GM12878 (cell line): Measurements from ENCODE around the gene TCEA2. TPM values are rescaled to one million over a fixed set of nuclear protein-coding genes. Genes with fewer than 3 reads are reported as not detected.

Experiments used
- ATAC-seq: fragments of 200-7000 bp; cut with Tn5 transposase; 3 replicates; pipeline ENCODE4 v1.9.1; 2020; ENCODE audit warnings: mild to moderate bottlenecking, moderate library complexity
- BruUV-seq: library from RNA; stranded (reverse); fragments of 400-500 nt; replicated peaks from 2 replicates; lab custom pipeline; 2021; lab: Mats Ljungman, UMichigan
- CTCF ChIA-PET: fragments of 300-600 bp; sonication (Branson Sonifier 250); formaldehyde crosslinking; extraction: SDS; loops from one replicate; lab custom pipeline; 2021; ENCODE audit warnings: inconsistent platforms; lab: Yijun Ruan, JAX
- POLR2A ChIA-PET: fragments of 350-600 bp; formaldehyde crosslinking; extraction: SDS; loops from one replicate; lab custom pipeline; 2021; ENCODE audit warnings: inconsistent platforms; lab: Charles Lee
- RAD21 ChIA-PET: fragments of 300-600 bp; sonication (Branson Sonifier 250); formaldehyde crosslinking; loops from one replicate; lab custom pipeline; 2023; ENCODE audit warnings: antibody characterized with exemption; ENCODE audit not compliant: unreplicated experiment; lab: Charles Lee
- SMC1A ChIA-PET: fragments of 300-600 bp; sonication (Branson Sonifier 250); formaldehyde crosslinking; loops from one replicate; lab custom pipeline; 2023; ENCODE audit not compliant: unreplicated experiment, uncharacterized antibody; lab: Charles Lee
- DNase-seq: peaks from one replicate; pipeline ENCODE4 v3.0.0-alpha.2; 2011; ENCODE audit warnings: low read depth, low spot score
- FAIRE-seq: peaks from 3 replicates; lab custom pipeline; 2011; peaks lifted over from hg19 to GRCh38; lab: Jason Lieb, UNC
- H2AFZ ChIP-seq: 2 replicates; pipeline ENCODE4 v1.6.0; 2011; ENCODE audit warnings: low read depth, low read length, control low read depth; ENCODE audit not compliant: control insufficient read depth
- H3K27ac ChIP-seq: 2 replicates; pipeline ENCODE4 v1.5.1; 2011; ENCODE audit warnings: control low read depth; ENCODE audit not compliant: control insufficient read depth, insufficient read depth
- H3K27me3 ChIP-seq, 2 experiments: replicated peaks in 1 of 2; 2 replicates each; pipeline versions ENCODE4 v1.6.0 to v1.6.1; 2011; ENCODE audit warnings: low read length in 1 of 2; ENCODE audit not compliant: control insufficient read depth in 2 of 2, insufficient read depth in 2 of 2
- H3K36me3 ChIP-seq, 2 experiments: 2 replicates each; pipeline ENCODE4 v1.5.1; 2011; ENCODE audit warnings: low read length in 1 of 2; ENCODE audit not compliant: control insufficient read depth in 2 of 2, insufficient read depth in 2 of 2
- H3K4me1 ChIP-seq: 2 replicates; pipeline ENCODE4 v1.6.1; 2011; ENCODE audit warnings: mild to moderate bottlenecking, low read length, moderate library complexity, mixed read lengths; ENCODE audit not compliant: control insufficient read depth, insufficient read depth
- H3K4me2 ChIP-seq: 2 replicates; pipeline ENCODE4 v1.6.0; 2011; ENCODE audit warnings: control low read depth; ENCODE audit not compliant: control insufficient read depth, insufficient read depth
- H3K4me3 ChIP-seq: fragments of 200-600 bp; sonication (generic); 2 replicates; pipeline ENCODE4 v1.5.1; 2016
- H3K79me2 ChIP-seq: 2 replicates; pipeline ENCODE4 v1.6.0; 2011; ENCODE audit warnings: low read length; ENCODE audit not compliant: control insufficient read depth, insufficient read depth
- H3K9ac ChIP-seq: 2 replicates; pipeline ENCODE4 v1.8.0; 2011; ENCODE audit warnings: low read length, control low read depth, mixed read lengths; ENCODE audit not compliant: control insufficient read depth, insufficient read depth
- H3K9me3 ChIP-seq: replicated peaks from 3 replicates; pipeline ENCODE4 v1.5.1; 2011; ENCODE audit warnings: mild to moderate bottlenecking, low read length; ENCODE audit not compliant: control insufficient read depth, insufficient read depth
- H4K20me1 ChIP-seq: 2 replicates; pipeline ENCODE4 v1.6.0; 2011; ENCODE audit not compliant: control insufficient read depth, insufficient read depth
- EED ChIP-seq: sonication (generic); IDR thresholded peaks from 2 replicates; pipeline ENCODE4 v1.6.1; 2016; ENCODE audit warnings: antibody characterized with exemption, low read depth
- GABPA ChIP-seq: IDR thresholded peaks from 2 replicates; pipeline ENCODE4 v1.6.1; 2014; ENCODE audit warnings: antibody characterized with exemption, low read depth, mild to moderate bottlenecking, inconsistent platforms
- HDGF ChIP-seq: fragments of 450-650 bp; IDR thresholded peaks from 2 replicates; pipeline ENCODE4 v1.6.1; 2016; ENCODE audit warnings: antibody characterized with exemption
- LARP7 ChIP-seq: fragments of 450-650 bp; IDR thresholded peaks from 2 replicates; pipeline ENCODE4 v1.6.1; 2017; ENCODE audit warnings: mild to moderate bottlenecking
- NFXL1 ChIP-seq: fragments of 450-650 bp; IDR thresholded peaks from 2 replicates; pipeline ENCODE4 v1.6.1; 2017; ENCODE audit warnings: antibody characterized with exemption, mild to moderate bottlenecking, borderline replicate concordance
- SMARCA5 ChIP-seq: fragments of 450-650 bp; IDR thresholded peaks from 2 replicates; pipeline ENCODE4 v1.6.1; 2017; ENCODE audit warnings: mild to moderate bottlenecking
- STAT1 ChIP-seq: fragments of 450-650 bp; conservative IDR thresholded peaks from 2 replicates; pipeline ENCODE4 v1.6.1; 2014; ENCODE audit warnings: antibody characterized with exemption, mild to moderate bottlenecking
- ZZZ3 ChIP-seq: IDR thresholded peaks from 2 replicates; pipeline ENCODE4 v1.6.1; 2011; ENCODE audit warnings: low read depth; ENCODE audit not compliant: control insufficient read depth, insufficient read length
- WGBS: methylation state at CpG from one replicate; pipeline ENCODE4 v1.1.6; 2016; ENCODE audit warnings: low lambda C conversion rate; ENCODE audit not compliant: insufficient replicate concordance, insufficient coverage; ENCODE audit errors: missing lambda C conversion rate; 5-methylcytosine and 5-hydroxymethylcytosine counted together
- in situ Hi-C: fragments of 300-500 bp; cut with MboI; formaldehyde crosslinking; loops from 9 replicates; pipeline ENCODE4 v1.14.3; 2018; ENCODE audit warnings: mixed read lengths
- intact Hi-C: fragments of 100-400 bp; cut with micrococcal nuclease; formaldehyde crosslinking; loops from one replicate; pipeline ENCODE4 v1.14.2; 2022; ENCODE audit not compliant: unreplicated experiment
- polyA plus RNA-seq, 11 experiments: library from polyadenylated mRNA; depleted of rRNA in 4 of 11; unstranded in 6 of 11; stranded (reverse) in 5 of 11; fragments of >200 nt; fragmentation: Nextera tagmentation in 4 of 11; fragmentation: Illumina TruSeq in 1 of 11; extraction: Ambion mirVana in 4 of 11; extraction: Trizol in 1 of 11; gene quantifications; 1 replicate in 1 of 11; 2 replicates in 10 of 11; pipeline versions ENCODE4 v1.2.1 to v1.2.3, GENCODE V29; 2011 to 2016; ENCODE audit warnings: inconsistent platforms in 2 of 11, missing spikeins in 2 of 11, low read depth in 1 of 11
- total RNA-seq, 4 experiments: library from RNA; depleted of rRNA in 3 of 4; stranded (reverse); fragments of >200 nt in 3 of 4; fragmentation: Illumina TruSeq in 1 of 4; extraction: Trizol in 1 of 4; gene quantifications; 2 replicates each; pipeline versions ENCODE4 v1.2.1 to v1.2.3, GENCODE V29; 2013 to 2021
- TF ChIP-seq, protein P1 (sequence below): IDR thresholded peaks from 2 replicates; pipeline ENCODE4 v1.6.1; 2011; ENCODE audit warnings: mild to moderate bottlenecking, low read depth, low read length, moderate library complexity; ENCODE audit not compliant: insufficient replicate concordance

TCEA2 gene
- total and polyA plus RNA-seq, 10 of the 15 experiments (the other 5 are each of a cell fraction or from before 2014, with no cell fraction given) = 3.4 to 42.5 (median 13.3) TPM

DNA sequence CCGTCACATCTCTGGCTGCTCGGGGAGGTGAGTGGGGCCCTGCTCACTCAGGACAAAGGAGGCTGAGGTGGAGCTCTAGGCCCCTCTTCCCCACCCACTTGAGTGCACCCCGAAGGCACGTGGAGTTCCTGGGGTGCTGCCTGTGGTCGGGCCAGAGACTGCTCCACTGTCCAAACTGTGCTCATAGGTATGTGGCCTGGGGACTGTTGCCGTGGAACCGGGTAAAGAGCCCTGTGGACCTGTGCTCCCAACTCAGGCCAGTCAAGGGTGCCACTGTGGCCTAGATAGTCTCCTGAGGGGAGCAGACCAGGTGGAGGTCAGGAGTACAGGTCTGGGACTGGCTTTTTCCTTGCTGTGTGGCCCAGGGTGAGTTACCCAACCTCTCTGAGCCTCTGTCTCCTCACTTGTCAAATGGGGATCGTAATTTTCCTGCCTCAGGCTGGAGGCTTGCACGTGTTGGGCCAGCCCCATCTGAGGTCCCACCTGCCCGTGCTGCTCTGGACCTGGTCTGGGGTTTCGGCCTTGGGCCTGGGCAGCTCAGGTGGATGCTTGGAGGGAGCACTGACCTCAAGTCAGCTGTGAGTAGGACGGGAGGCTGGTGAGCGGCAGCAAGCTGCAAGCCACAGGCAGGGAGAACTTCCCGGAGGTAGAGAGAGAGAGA, 56.8 kb downstream of the TCEA2 start:
- TF ChIP-seq HDGF = 0 out of 2 replicates have a peak, but pooled peaks have one; percentile 44
- TF ChIP-seq ZZZ3 = peak; percentile 37
- TF ChIP-seq GABPA = no peak
- peak; percentile 45; the same call in 1 of the 2 replicates for TF ChIP-seq SMARCA5
- TF ChIP-seq EED = 0 out of 2 replicates have a peak, but pooled peaks have one; percentile 28
- 0 out of 2 replicates have a peak, but pooled peaks have one; percentile 16 for TF ChIP-seq LARP7
- TF ChIP-seq, protein P1, sequence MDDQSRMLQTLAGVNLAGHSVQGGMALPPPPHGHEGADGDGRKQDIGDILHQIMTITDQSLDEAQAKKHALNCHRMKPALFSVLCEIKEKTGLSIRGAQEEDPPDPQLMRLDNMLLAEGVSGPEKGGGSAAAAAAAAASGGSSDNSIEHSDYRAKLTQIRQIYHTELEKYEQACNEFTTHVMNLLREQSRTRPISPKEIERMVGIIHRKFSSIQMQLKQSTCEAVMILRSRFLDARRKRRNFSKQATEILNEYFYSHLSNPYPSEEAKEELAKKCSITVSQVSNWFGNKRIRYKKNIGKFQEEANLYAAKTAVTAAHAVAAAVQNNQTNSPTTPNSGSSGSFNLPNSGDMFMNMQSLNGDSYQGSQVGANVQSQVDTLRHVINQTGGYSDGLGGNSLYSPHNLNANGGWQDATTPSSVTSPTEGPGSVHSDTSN = no peak
- TF ChIP-seq STAT1 = no peak
- TF ChIP-seq NFXL1 = 0 out of 2 replicates have a peak, but pooled peaks have one; percentile 29
- Histone ChIP-seq H3K4me2 (peak overlapping the region; percentile 56), H3K4me1 (peaks cover 5% of the 10 kb centered on the region), H3K9ac (no peak overlapping the region), H3K9me3 (no peaks in the 10 kb centered on the region), H3K4me3 (no peak overlapping the region), H3K27me3 (no peaks in the 10 kb centered on the region; a peak in 1 of 4 replicates), H4K20me1 (no peaks in the 10 kb centered on the region), H3K27ac (no peak overlapping the region), H3K79me2 (no peaks in the 10 kb centered on the region), H2AFZ (peak overlapping the region; percentile 86), H3K36me3 (no peaks in the 10 kb centered on the region)
- in situ Hi-C loops = no loop called here
- DNase-seq = no peak
- intact Hi-C loops = loop anchor here (1.0 to 5.0 kb wide), 3 partner anchors 37 to 583 kb away; partner anchors contain the start of gene PTK6
- RAD21 ChIA-PET = interaction anchor here (0.6 to 3.0 kb wide), 10 partner anchors 11 to 1148 kb away, joined by 3 to 67 read pairs (median 4); partner anchors contain the start of genes LKAAEAR1, OPRL1, PRPF6 and RGS19
- BruUV-seq = no TSS peak
- 71% methylated on average over 11 of the region's 14 CpGs for WGBS
- POLR2A ChIA-PET = interaction anchor here (0.8 to 2.0 kb wide), 4 partner anchors 9 to 78 kb away, joined by 5 to 12 read pairs (median 6); partner anchors contain the start of gene LKAAEAR1
- no peak for FAIRE-seq
- ATAC-seq = peak; percentile 51
- SMC1A ChIA-PET = interaction anchor here (0.8 to 3.3 kb wide), 14 partner anchors 8 to 582 kb away, joined by 3 to 13 read pairs (median 6); partner anchors contain the start of genes C20orf204, LKAAEAR1, OPRL1 and PTK6
- CTCF ChIA-PET = interaction anchor here (0.6 to 4.0 kb wide), 23 partner anchors 8 to 471 kb away, joined by 3 to 65 read pairs (median 5); partner anchors contain the start of genes LKAAEAR1, NPBWR2, OPRL1 and PRPF6
